ENCODE data around the gene GAB4. TPM values are rescaled to one million over a fixed set of nuclear protein-coding genes. Genes with fewer than 3 reads are reported as not detected.

GAB4 gene
- total RNA-seq (not detected), polyA plus RNA-seq (not detected)
- long read RNA-seq, donor 1, result 0 reads
- long read RNA-seq, donor 2, result 0 reads
- long read RNA-seq, donor 3, result 0 reads
- long read RNA-seq, donor 4, result 0 reads
- long read RNA-seq, donor 5, result 0 reads

GRCh38 chr22:17007852-17008731 is at the start of gene GAB4:
GAB4 (minus strand) TSS chr22:17008222; CDS start chr22:17008114, 108 bp downstream.
- 64 to 65% methylated on average over 48 to 49 of the region's 49 CpGs for WGBS, 2 donors
- no peaks in the 10 kb centered on the region for H3K36me3 ChIP-seq (ENCODE audit: control insufficient read depth in 4 of 4, insufficient read depth in 4 of 4, low read length in 4 of 4)

GRCh38 chr22:17056807-17057206 is 48.8 kb upstream of the GAB4 start:
- DNase-seq (no peak), ATAC-seq (ENCODE audit: insufficient read depth, low FRiP score) (no peak)
- Histone ChIP-seq H3K9me3 (ENCODE audit: control insufficient read depth in 4 of 4, insufficient read depth in 3 of 4, low read length in 3 of 4) (no peaks in the 10 kb centered on the region), H3K27ac (ENCODE audit: low read depth in 1 of 2, low read length in 1 of 2) (no peak overlapping the region), H3K4me1 (ENCODE audit: control insufficient read depth in 5 of 5, insufficient read depth in 5 of 5, low read length in 5 of 5) (peaks cover 0 to 3% (median 0%) of the 10 kb centered on the region in 5 donors), H3K9ac (ENCODE audit: insufficient read depth in 1 of 2, low read length in 2 of 2) (no peak overlapping the region), H3K4me3 (no peak overlapping the region), H3K36me3 (ENCODE audit: control insufficient read depth in 4 of 4, insufficient read depth in 4 of 4, low read length in 4 of 4) (no peaks in the 10 kb centered on the region), H3K27me3 (ENCODE audit: control insufficient read depth in 3 of 3, insufficient read depth in 3 of 3, low read length in 2 of 3) (no peaks in the 10 kb centered on the region)
- TF ChIP-seq, protein P1, sequence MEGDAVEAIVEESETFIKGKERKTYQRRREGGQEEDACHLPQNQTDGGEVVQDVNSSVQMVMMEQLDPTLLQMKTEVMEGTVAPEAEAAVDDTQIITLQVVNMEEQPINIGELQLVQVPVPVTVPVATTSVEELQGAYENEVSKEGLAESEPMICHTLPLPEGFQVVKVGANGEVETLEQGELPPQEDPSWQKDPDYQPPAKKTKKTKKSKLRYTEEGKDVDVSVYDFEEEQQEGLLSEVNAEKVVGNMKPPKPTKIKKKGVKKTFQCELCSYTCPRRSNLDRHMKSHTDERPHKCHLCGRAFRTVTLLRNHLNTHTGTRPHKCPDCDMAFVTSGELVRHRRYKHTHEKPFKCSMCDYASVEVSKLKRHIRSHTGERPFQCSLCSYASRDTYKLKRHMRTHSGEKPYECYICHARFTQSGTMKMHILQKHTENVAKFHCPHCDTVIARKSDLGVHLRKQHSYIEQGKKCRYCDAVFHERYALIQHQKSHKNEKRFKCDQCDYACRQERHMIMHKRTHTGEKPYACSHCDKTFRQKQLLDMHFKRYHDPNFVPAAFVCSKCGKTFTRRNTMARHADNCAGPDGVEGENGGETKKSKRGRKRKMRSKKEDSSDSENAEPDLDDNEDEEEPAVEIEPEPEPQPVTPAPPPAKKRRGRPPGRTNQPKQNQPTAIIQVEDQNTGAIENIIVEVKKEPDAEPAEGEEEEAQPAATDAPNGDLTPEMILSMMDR (IDR thresholded peaks at IDR 0.05; ENCODE audit: control extremely low read depth, extremely low read depth), result no peak
- WGBS, 2 donors, result 81 to 82% methylated on average over 8 of the region's 8 CpGs

More at GRCh38 chr22:17007852-17008731, at the start of gene GAB4:
- Histone ChIP-seq H3K9me3 (ENCODE audit: control insufficient read depth in 4 of 4, insufficient read depth in 3 of 4, low read length in 3 of 4) (peaks cover 0 to 11% (median 4%) of the 10 kb centered on the region in 4 donors), H3K4me3 (no peak within 1 kb of the TSS), H3K27me3 (ENCODE audit: control insufficient read depth in 3 of 3, insufficient read depth in 3 of 3, low read length in 2 of 3) (peaks cover 0 to 6% (median 0%) of the 10 kb centered on the region in 3 donors), H3K4me1 (ENCODE audit: control insufficient read depth in 5 of 5, insufficient read depth in 5 of 5, low read length in 5 of 5) (no peaks in the 10 kb centered on the region), H3K9ac (ENCODE audit: insufficient read depth in 1 of 2, low read length in 2 of 2) (no peak within 1 kb of the TSS), H3K27ac (ENCODE audit: low read depth in 1 of 2, low read length in 1 of 2) (no peak within 1 kb of the TSS)
- ATAC-seq (ENCODE audit: insufficient read depth, low FRiP score), result no peak
- TF ChIP-seq, protein P1 (IDR thresholded peaks at IDR 0.05; ENCODE audit: control extremely low read depth, extremely low read depth), result no peak
- no peak for DNase-seq

DNA sequence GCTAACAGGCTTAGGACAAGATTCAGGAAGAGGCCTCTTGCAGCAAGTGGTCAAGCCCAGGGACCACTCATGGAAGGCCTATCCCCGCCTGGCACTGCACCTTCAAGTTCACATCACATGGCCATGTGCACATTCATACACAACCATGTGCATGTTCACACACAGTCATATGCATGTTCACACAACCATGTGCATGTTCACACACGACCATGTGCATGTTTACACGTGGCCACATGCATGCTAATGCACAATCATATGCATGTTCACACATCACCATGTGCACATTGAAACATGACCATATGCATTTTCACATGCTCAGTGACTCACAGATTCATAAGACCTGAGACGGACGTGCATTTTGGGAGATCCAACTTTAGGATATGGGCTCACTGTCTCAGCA is 48.0 kb upstream of the GAB4 start:
- no peaks in the 10 kb centered on the region for H3K36me3 ChIP-seq (ENCODE audit: control insufficient read depth in 4 of 4, insufficient read depth in 4 of 4, low read length in 4 of 4)
- ATAC-seq (ENCODE audit: insufficient read depth, low FRiP score) (no peak), DNase-seq (no peak)
- TF ChIP-seq, protein P1 (IDR thresholded peaks at IDR 0.05; ENCODE audit: control extremely low read depth, extremely low read depth), result no peak
- H3K4me3 ChIP-seq, result no peak overlapping the region
- 88 to 93% methylated on average over 5 of the region's 5 CpGs for WGBS, 2 donors
- H3K4me1 ChIP-seq (ENCODE audit: control insufficient read depth in 5 of 5, insufficient read depth in 5 of 5, low read length in 5 of 5), result peaks cover 0 to 3% (median 0%) of the 10 kb centered on the region in 5 donors
- no peak overlapping the region for H3K9ac ChIP-seq (ENCODE audit: insufficient read depth in 1 of 2, low read length in 2 of 2)
- H3K27ac ChIP-seq (ENCODE audit: low read depth in 1 of 2, low read length in 1 of 2), result no peak overlapping the region
- no peaks in the 10 kb centered on the region for H3K27me3 ChIP-seq (ENCODE audit: control insufficient read depth in 3 of 3, insufficient read depth in 3 of 3, low read length in 2 of 3)
- no peaks in the 10 kb centered on the region for H3K9me3 ChIP-seq (ENCODE audit: control insufficient read depth in 4 of 4, insufficient read depth in 3 of 4, low read length in 3 of 4)

All from lung (tissue), 16 donors.